Measurements from ENCODE around the gene NFYC. TPM values are rescaled to one million over a fixed set of nuclear protein-coding genes. Genes with fewer than 3 reads are reported as not detected.

NFYC gene
- polyA plus RNA-seq, 1 experiment, result 37.9 TPM

- ChIA-PET POLR2A (no interaction called here), CTCF (interaction anchor here (0.6 kb wide), 1 partner anchor 37 kb away, joined by 3 read pairs; no protein-coding TSS in a partner anchor)
- Histone ChIP-seq H3K27ac (ENCODE audit: low read depth, low read length) (no peak overlapping the region), H3K27me3 (ENCODE audit: control insufficient read depth, insufficient read depth, low read length) (peaks cover 3% of the 10 kb centered on the region), H3K9me3 (ENCODE audit: control insufficient read depth, insufficient read depth, low read length) (peaks cover 3% of the 10 kb centered on the region; the same call in 1 of the 2 replicates), H3K4me3 (ENCODE audit: low read depth, low read length) (no peak overlapping the region)
- no peak for TF ChIP-seq CTCF (IDR thresholded peaks at IDR 0.05; ENCODE audit: low read depth, low read length)
- DNase-seq (ENCODE audit: low read depth, low spot score), result no peak
Observed at GRCh38 chr1:40687661-40688060, 3.8 kb upstream of the NFYC start.

DNA sequence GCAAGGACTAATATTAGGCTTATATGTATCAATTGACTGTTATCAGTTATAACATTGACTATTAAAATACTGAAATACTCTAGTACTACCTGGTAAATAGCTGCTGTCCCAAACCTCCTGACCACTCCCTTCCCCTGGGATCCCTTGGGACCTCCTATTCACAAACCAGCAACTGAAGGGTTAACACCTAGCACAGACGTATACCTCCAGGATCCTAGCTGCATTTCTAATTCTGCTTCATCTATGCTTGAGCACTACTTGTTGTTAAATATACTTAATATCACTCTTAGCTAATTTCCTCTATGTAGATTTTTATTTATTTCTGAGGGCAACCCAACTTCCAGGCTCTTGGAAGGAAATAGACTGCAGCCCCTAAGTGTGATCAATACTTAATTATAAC lies 1.8 kb upstream of the NFYC start:
- H3K27ac ChIP-seq (ENCODE audit: low read depth, low read length), result no peak overlapping the region
- peaks cover 3% of the 10 kb centered on the region; the same call in 1 of the 2 replicates for H3K9me3 ChIP-seq (ENCODE audit: control insufficient read depth, insufficient read depth, low read length)
- POLR2A ChIA-PET, result interaction anchor here (0.8 kb wide), 1 partner anchor 14 kb away, joined by 3 read pairs; no protein-coding TSS in a partner anchor
- H3K4me3 ChIP-seq (ENCODE audit: low read depth, low read length), result no peak overlapping the region
- no peak for DNase-seq (ENCODE audit: low read depth, low spot score)
- TF ChIP-seq CTCF (IDR thresholded peaks at IDR 0.05; ENCODE audit: low read depth, low read length), result no peak
- CTCF ChIA-PET, result interaction anchor here (0.6 to 1.1 kb wide), 3 partner anchors 21 to 77 kb away, joined by 3 to 5 read pairs (median 4); no protein-coding TSS in a partner anchor
- H3K27me3 ChIP-seq (ENCODE audit: control insufficient read depth, insufficient read depth, low read length), result no peaks in the 10 kb centered on the region

GRCh38 chr1:40690771-40691537 lies 550 bp upstream of the NFYC start:
- CTCF ChIA-PET, result interaction anchor here (0.5 to 1.7 kb wide), 6 partner anchors 18 to 376 kb away, joined by 3 to 6 read pairs (median 4); no protein-coding TSS in a partner anchor
- no peak for TF ChIP-seq CTCF (IDR thresholded peaks at IDR 0.05; ENCODE audit: low read depth, low read length)
- POLR2A ChIA-PET, result interaction anchor here (0.7 to 2.2 kb wide), 15 partner anchors 10 to 214 kb away, joined by 3 to 18 read pairs (median 6); partner anchors contain the start of genes ZFP69 and ZNF684
- Histone ChIP-seq H3K27me3 (ENCODE audit: control insufficient read depth, insufficient read depth, low read length) (no peaks in the 10 kb centered on the region), H3K9me3 (ENCODE audit: control insufficient read depth, insufficient read depth, low read length) (peaks cover 3% of the 10 kb centered on the region; the same call in 1 of the 2 replicates), H3K4me3 (ENCODE audit: low read depth, low read length) (peak overlapping the region; percentile 83), H3K27ac (ENCODE audit: low read depth, low read length) (peak overlapping the region; percentile 11)
- no peak for DNase-seq (ENCODE audit: low read depth, low spot score)

GRCh38 chr1:40692429-40692895 lies 958 bp downstream of the NFYC start:
- Histone ChIP-seq H3K9me3 (ENCODE audit: control insufficient read depth, insufficient read depth, low read length) (peaks cover 3% of the 10 kb centered on the region; the same call in 1 of the 2 replicates), H3K27me3 (ENCODE audit: control insufficient read depth, insufficient read depth, low read length) (no peaks in the 10 kb centered on the region), H3K4me3 (ENCODE audit: low read depth, low read length) (peak overlapping the region; percentile 83), H3K27ac (ENCODE audit: low read depth, low read length) (peak overlapping the region; percentile 69)
- ChIA-PET CTCF (interaction anchor here (0.6 to 1.2 kb wide), 3 partner anchors 23 to 377 kb away, joined by 3 to 5 read pairs (median 3); no protein-coding TSS in a partner anchor), POLR2A (interaction anchor here (0.6 to 2.2 kb wide), 11 partner anchors 11 to 215 kb away, joined by 3 to 18 read pairs (median 5); partner anchors contain the start of genes ZFP69 and ZNF684)
- TF ChIP-seq CTCF (IDR thresholded peaks at IDR 0.05; ENCODE audit: low read depth, low read length), result no peak
- no peak for DNase-seq (ENCODE audit: low read depth, low spot score)

Measured in AG04450 (cell line).